Right lobe of liver (tissue), 6 donors: ENCODE data around the gene SURF1. TPM values are rescaled to one million over a fixed set of nuclear protein-coding genes. Genes with fewer than 3 reads are reported as not detected.
A peak's percentile ranks its signal among the peaks of the same experiment; 100 is the strongest.

ENCODE experiments used
- ATAC-seq, 4 donors: fragments of 200-7000 bp; cut with Tn5 transposase; one replicate each; pipeline ENCODE4 v1.9.1; 2020; ENCODE audit warnings: mild to moderate bottlenecking in 4 of 4, moderate library complexity in 4 of 4
- DNase-seq, 3 donors: peaks; one replicate each; pipeline ENCODE4 v3.0.0-alpha.2; 2020
- H3K27ac ChIP-seq, 3 donors: fragments of 200-600 bp; one replicate each; pipeline ENCODE4 v1.8.0; 2022
- H3K27me3 ChIP-seq, 2 donors: fragments of 200-600 bp; one replicate each; pipeline ENCODE4 v1.8.0; 2022
- H3K36me3 ChIP-seq, 4 donors: fragments of 200-600 bp; sonication (generic) in 1 of 4; one replicate each; pipeline versions ENCODE4 v1.5.1 to v1.8.0; 2017 to 2022; ENCODE audit warnings: control low read depth in 1 of 4
- H3K4me1 ChIP-seq, 4 donors: fragments of 200-600 bp; sonication (generic) in 1 of 4; one replicate each; pipeline versions ENCODE4 v1.5.1 to v1.8.0; 2017 to 2022; ENCODE audit warnings: control low read depth in 1 of 4
- H3K4me3 ChIP-seq, 3 donors: fragments of 200-600 bp; one replicate each; pipeline ENCODE4 v1.8.0; 2022
- H3K9me3 ChIP-seq, 4 donors: fragments of 200-600 bp; sonication (generic) in 1 of 4; one replicate each; pipeline versions ENCODE4 v1.5.1 to v1.8.0; 2017 to 2022; ENCODE audit warnings: control low read depth in 1 of 4
- POLR2A ChIP-seq: fragments of 450-650 bp; IDR thresholded peaks from one replicate; pipeline ENCODE4 v1.6.1; 2017; ENCODE audit warnings: antibody characterized with exemption, mild to moderate bottlenecking
- WGBS: methylation state at CpG from one replicate; pipeline ENCODE4 v1.1.6; 2018; ENCODE audit warnings: low coverage, low lambda C conversion rate; ENCODE audit not compliant: insufficient coverage; ENCODE audit errors: missing lambda C conversion rate; 5-methylcytosine and 5-hydroxymethylcytosine counted together
- intact Hi-C, 2 donors: fragments of 100-400 bp; cut with DNase I; formaldehyde crosslinking; loops; one replicate each; pipeline versions ENCODE4 v1.11.2 to v1.14.1; 2022
- total RNA-seq, 6 experiments: library from RNA; depleted of rRNA in 2 of 6; stranded (reverse); fragments of >200 nt in 2 of 6; fragmentation: NEBNext Ultra II Directional in 3 of 6; extraction: Animal tissue kit (Norgen Biotek cat#: 25700) in 3 of 6; gene quantifications; one replicate each; pipeline versions ENCODE4 v1.1.0 to v1.2.4, GENCODE V29; 2016 to 2023
- TF ChIP-seq, protein P1 (sequence below), 4 donors: fragments of 200-600 bp in 3 of 4; fragments of 450-650 bp in 1 of 4; IDR thresholded peaks; one replicate each; pipeline versions ENCODE4 v1.5.1 to v1.8.0; 2016 to 2022; ENCODE audit warnings: antibody characterized with exemption in 4 of 4, mild to moderate bottlenecking in 2 of 4
- donor health status: DM: no; HTN: yes; CAD: no.
- donor health status: DM: no; HTN: no; CAD: no.
- donor health status: DM: no; HTN: no; CAD: no.
- donor health status: DM: no; HTN: yes; CAD: no.
- donor health status: DM: no; HTN: yes; CAD: no.

Gene SURF1
- total RNA-seq, 6 experiments from 2014 or later, result 37.4 to 68.8 (median 44.5) TPM

DNA sequence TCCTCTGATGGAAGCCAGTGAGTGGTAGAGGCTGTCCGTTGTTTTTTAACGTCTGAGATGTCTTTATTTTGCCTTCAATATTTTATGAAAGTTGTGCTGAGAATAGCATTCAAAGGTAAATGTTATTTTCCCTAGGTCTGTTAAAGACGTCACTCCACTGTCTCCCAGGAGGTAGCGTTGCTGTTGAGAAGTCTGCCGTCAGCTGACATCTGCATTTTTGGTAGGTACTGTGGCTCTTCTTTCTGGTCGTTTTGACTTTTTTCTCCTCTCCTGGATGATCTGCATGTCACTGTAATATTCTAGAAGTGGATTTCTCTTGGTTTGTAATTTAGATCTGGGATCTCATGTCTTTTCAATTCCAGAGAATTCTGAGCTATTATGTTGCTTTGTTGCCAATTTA lies 46.7 kb downstream of the SURF1 start:
- H3K27ac ChIP-seq, result no peak overlapping the region
- ATAC-seq, result no peak
- intact Hi-C loops, result no loop called here
- H3K9me3 ChIP-seq, result no peaks in the 10 kb centered on the region
- 63% methylated on average over 5 of the region's 6 CpGs for WGBS
- H3K27me3 ChIP-seq, result no peaks in the 10 kb centered on the region
- no peaks in the 10 kb centered on the region for H3K4me1 ChIP-seq
- no peak for TF ChIP-seq POLR2A
- TF ChIP-seq, protein P1, sequence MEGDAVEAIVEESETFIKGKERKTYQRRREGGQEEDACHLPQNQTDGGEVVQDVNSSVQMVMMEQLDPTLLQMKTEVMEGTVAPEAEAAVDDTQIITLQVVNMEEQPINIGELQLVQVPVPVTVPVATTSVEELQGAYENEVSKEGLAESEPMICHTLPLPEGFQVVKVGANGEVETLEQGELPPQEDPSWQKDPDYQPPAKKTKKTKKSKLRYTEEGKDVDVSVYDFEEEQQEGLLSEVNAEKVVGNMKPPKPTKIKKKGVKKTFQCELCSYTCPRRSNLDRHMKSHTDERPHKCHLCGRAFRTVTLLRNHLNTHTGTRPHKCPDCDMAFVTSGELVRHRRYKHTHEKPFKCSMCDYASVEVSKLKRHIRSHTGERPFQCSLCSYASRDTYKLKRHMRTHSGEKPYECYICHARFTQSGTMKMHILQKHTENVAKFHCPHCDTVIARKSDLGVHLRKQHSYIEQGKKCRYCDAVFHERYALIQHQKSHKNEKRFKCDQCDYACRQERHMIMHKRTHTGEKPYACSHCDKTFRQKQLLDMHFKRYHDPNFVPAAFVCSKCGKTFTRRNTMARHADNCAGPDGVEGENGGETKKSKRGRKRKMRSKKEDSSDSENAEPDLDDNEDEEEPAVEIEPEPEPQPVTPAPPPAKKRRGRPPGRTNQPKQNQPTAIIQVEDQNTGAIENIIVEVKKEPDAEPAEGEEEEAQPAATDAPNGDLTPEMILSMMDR (IDR thresholded peaks at IDR 0.05), result no peak
- H3K4me3 ChIP-seq, result no peak overlapping the region
- DNase-seq, result no peak
- no peaks in the 10 kb centered on the region for H3K36me3 ChIP-seq

DNA sequence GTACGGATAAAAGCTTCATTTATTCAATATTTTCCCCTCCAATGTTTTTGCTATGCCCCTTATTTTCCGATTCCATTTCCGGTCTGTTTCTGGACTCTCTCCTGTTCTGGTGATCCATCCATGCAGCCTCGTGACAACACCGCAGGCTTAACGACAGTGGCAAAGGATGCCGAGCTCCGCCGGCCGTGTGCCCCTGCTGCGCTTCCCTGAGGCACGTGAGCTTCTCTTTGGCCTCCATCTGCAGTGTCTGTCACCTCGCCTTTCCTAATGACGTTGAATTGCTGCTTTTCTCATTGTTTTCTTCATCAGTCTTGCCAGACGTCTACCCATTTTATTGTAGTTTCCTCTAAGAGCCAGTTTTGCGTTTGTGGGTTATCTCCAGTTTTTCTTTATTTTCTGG lies 49.0 kb downstream of the SURF1 start:
- no peaks in the 10 kb centered on the region for H3K9me3 ChIP-seq
- ATAC-seq, result no peak
- no peaks in the 10 kb centered on the region for H3K36me3 ChIP-seq
- H3K27me3 ChIP-seq, result no peaks in the 10 kb centered on the region
- H3K27ac ChIP-seq, result no peak overlapping the region
- intact Hi-C loops, result no loop called here
- no peaks in the 10 kb centered on the region for H3K4me1 ChIP-seq
- DNase-seq, result no peak
- TF ChIP-seq, protein P1 (IDR thresholded peaks at IDR 0.05), result no peak
- no peak for TF ChIP-seq POLR2A
- no peak overlapping the region for H3K4me3 ChIP-seq
- 46% methylated on average over 13 of the region's 16 CpGs for WGBS

GRCh38 chr9:133306242-133307204 lies 49.8 kb downstream of the SURF1 start:
- no peak overlapping the region for H3K4me3 ChIP-seq
- H3K4me1 ChIP-seq, result no peaks in the 10 kb centered on the region
- H3K9me3 ChIP-seq, result no peaks in the 10 kb centered on the region
- no peak overlapping the region for H3K27ac ChIP-seq
- no peaks in the 10 kb centered on the region for H3K36me3 ChIP-seq
- no peak for DNase-seq
- intact Hi-C loops, result no loop called here
- 45% methylated on average over 11 of the region's 31 CpGs for WGBS
- no peaks in the 10 kb centered on the region for H3K27me3 ChIP-seq
- ATAC-seq, result peak in 1 of 4 donors; percentile 33
- no peak for TF ChIP-seq POLR2A
- TF ChIP-seq, protein P1 (IDR thresholded peaks at IDR 0.05), result no peak

GRCh38 chr9:133305731-133306130 lies 50.6 kb downstream of the SURF1 start:
- no peaks in the 10 kb centered on the region for H3K9me3 ChIP-seq
- DNase-seq (no peak), ATAC-seq (no peak)
- intact Hi-C loops, result no loop called here
- 63% methylated on average over 11 of the region's 23 CpGs for WGBS
- no peaks in the 10 kb centered on the region for H3K36me3 ChIP-seq
- H3K4me1 ChIP-seq, result no peaks in the 10 kb centered on the region
- no peaks in the 10 kb centered on the region for H3K27me3 ChIP-seq
- no peak for TF ChIP-seq POLR2A
- TF ChIP-seq, protein P1 (IDR thresholded peaks at IDR 0.05), result no peak
- no peak overlapping the region for H3K4me3 ChIP-seq
- no peak overlapping the region for H3K27ac ChIP-seq
